GM20000 (cell line): ENCODE results near the gene AFG1L.
"Not testable (repeated sequence)": the region's sequence is repeated elsewhere in the genome, so short reads cannot be mapped to it uniquely, and the experiment has no call there.

Experiments used
- DNase-seq: peaks from one replicate; pipeline ENCODE4 v3.0.0; 2012; ENCODE audit warnings: low spot score
- CTCF ChIP-seq: IDR thresholded peaks from 2 replicates; pipeline ENCODE4 v1.5.1; 2012; ENCODE audit warnings: mild to moderate bottlenecking, control low read depth; ENCODE audit errors: extremely low read depth, missing control alignments

The AFG1L gene

GRCh38 chr6:108321253-108321747 lies 26.4 kb downstream of the AFG1L start:
- DNase-seq: no peak
- TF ChIP-seq CTCF: no peak

GRCh38 chr6:108322728-108323127 lies 27.9 kb downstream of the AFG1L start:
- DNase-seq: no peak
- TF ChIP-seq CTCF: no peak

- DNase-seq: no peak
- TF ChIP-seq CTCF: no peak
Observed at GRCh38 chr6:108323710-108324466, 29.0 kb downstream of the AFG1L start.

- not testable (repeated sequence) for DNase-seq
Observed at GRCh38 chr6:108330221-108330785, 35.4 kb downstream of the AFG1L start.

GRCh38 chr6:108330806-108331205 lies 36.0 kb downstream of the AFG1L start:
- no peak for DNase-seq
- no peak for TF ChIP-seq CTCF

GRCh38 chr6:108331982-108332381 lies 37.1 kb downstream of the AFG1L start:
- no peak for TF ChIP-seq CTCF
- DNase-seq: no peak

GRCh38 chr6:108336971-108337370 lies 42.1 kb downstream of the AFG1L start:
- DNase-seq: no peak
- no peak for TF ChIP-seq CTCF

GRCh38 chr6:108337721-108338120 lies 42.9 kb downstream of the AFG1L start:
- TF ChIP-seq CTCF: no peak
- no peak for DNase-seq
